Activated naive CD4-positive, alpha-beta T cell treated with anti-CD3 and anti-CD28 coated beads, Interleukin-2, amount 10 ng/mL, durations not matched to agents 5 hours and 36 hours (primary cell): ENCODE data around the gene SLC1A7. TPM values are rescaled to one million over a fixed set of nuclear protein-coding genes. Genes with fewer than 3 reads are reported as not detected.

ENCODE experiments used
- total RNA-seq, 2 experiments: library from RNA; stranded (reverse); gene quantifications; one replicate each; pipeline ENCODE4 v1.2.3, GENCODE V29; 2021

Gene SLC1A7
- not detected for total RNA-seq

GRCh38 chr1:53142226-53142853, at the start of gene SLC1A7:
TSS of gene SLC1A7 (minus strand) at chr1:53142638. CDS start at chr1:53142449, 189 bp downstream.

GRCh38 chr1:53061859-53062707, 80.4 kb downstream of the SLC1A7 start, which contains the start of gene PODN:
TSS of gene PODN (plus strand) at chr1:53062213. CDS start at chr1:53069856, 7,643 bp downstream.

Other genes starting within 250 kb of the SLC1A7 start
- gene ECHDC2, start 220.9 kb downstream of the SLC1A7 start, total RNA-seq: 10 to 100 TPM; 53.4 TPM
- gene SCP2, start 215.4 kb downstream of the SLC1A7 start, total RNA-seq: 10 to 100 TPM; 92.8 to 96.6 TPM
- not detected for gene PODN, start 80.4 kb downstream of the SLC1A7 start, total RNA-seq
- gene CPT2, start 54.2 kb upstream of the SLC1A7 start, total RNA-seq: 10 to 100 TPM; 13.3 to 14.8 TPM
- gene CZIB, start 78.0 kb upstream of the SLC1A7 start, total RNA-seq: 10 to 100 TPM; 42.9 to 43.2 TPM
- gene MAGOH, start 95.9 kb upstream of the SLC1A7 start, total RNA-seq: 10 to 100 TPM; 59.9 to 72.7 TPM
- gene LRP8, start 185.4 kb upstream of the SLC1A7 start, total RNA-seq: 10 to 100 TPM; 37.3 to 37.5 TPM